ENCODE measurements around the gene COMT. TPM values are rescaled to one million over a fixed set of nuclear protein-coding genes. Genes with fewer than 3 reads are reported as not detected.

COMT gene
- total RNA-seq, 1 experiment from 2014 or later: 30.8 TPM

DNA sequence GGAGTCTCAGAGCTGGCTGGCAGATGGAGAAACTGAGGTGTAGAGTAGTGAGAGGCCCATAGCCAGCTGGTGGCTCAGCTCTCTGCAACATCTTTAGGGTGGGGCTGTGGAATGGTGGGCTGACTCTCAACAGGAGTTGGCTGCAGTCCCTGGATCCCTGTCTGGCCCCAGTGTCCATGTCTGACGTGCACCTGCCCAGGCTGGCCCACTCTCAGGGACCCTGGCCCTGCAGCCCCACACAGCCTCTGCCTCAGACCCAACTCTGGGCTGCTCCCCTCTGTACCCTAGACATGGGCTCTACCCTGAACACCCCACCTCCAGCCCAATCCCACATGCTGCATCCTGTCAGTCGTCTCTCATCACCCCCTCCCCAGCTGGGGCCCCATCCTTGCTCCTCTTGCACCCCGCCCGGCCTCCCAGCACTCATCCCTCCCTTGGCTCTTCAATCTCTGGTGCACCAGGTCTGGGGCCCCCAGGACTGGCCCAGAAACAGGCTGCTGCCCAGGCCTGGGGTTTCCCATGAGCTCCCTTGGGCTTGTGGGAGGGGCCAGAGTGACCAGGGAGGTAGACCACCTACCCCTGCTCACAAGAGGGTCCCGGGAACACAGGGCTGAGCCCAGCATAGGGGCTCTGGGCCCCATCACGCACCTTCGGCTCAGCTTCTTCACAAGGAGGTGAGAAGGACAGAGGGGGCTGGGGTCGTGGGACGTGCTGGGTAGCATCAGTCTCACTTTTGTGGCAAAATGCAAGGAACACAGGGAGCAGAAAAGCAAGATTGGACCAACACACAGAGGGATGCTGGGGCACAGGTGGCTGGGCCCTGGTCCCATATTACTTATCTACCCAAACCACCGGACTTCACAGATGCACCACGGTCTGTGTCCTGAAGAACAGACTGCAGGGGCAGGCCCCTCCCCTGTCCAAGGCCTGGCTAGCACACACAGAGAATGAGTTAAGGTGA is 43.6 kb downstream of the COMT start (continued):
- TF ChIP-seq, protein P1, sequence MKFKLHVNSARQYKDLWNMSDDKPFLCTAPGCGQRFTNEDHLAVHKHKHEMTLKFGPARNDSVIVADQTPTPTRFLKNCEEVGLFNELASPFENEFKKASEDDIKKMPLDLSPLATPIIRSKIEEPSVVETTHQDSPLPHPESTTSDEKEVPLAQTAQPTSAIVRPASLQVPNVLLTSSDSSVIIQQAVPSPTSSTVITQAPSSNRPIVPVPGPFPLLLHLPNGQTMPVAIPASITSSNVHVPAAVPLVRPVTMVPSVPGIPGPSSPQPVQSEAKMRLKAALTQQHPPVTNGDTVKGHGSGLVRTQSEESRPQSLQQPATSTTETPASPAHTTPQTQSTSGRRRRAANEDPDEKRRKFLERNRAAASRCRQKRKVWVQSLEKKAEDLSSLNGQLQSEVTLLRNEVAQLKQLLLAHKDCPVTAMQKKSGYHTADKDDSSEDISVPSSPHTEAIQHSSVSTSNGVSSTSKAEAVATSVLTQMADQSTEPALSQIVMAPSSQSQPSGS (CRISPR knock-in tag; IDR thresholded peaks at IDR 0.05; ENCODE audit: borderline replicate concordance, low read depth): no peak
- TF ChIP-seq NFATC4 (CRISPR knock-in tag; IDR thresholded peaks at IDR 0.05): no peak
- TF ChIP-seq, protein P2, sequence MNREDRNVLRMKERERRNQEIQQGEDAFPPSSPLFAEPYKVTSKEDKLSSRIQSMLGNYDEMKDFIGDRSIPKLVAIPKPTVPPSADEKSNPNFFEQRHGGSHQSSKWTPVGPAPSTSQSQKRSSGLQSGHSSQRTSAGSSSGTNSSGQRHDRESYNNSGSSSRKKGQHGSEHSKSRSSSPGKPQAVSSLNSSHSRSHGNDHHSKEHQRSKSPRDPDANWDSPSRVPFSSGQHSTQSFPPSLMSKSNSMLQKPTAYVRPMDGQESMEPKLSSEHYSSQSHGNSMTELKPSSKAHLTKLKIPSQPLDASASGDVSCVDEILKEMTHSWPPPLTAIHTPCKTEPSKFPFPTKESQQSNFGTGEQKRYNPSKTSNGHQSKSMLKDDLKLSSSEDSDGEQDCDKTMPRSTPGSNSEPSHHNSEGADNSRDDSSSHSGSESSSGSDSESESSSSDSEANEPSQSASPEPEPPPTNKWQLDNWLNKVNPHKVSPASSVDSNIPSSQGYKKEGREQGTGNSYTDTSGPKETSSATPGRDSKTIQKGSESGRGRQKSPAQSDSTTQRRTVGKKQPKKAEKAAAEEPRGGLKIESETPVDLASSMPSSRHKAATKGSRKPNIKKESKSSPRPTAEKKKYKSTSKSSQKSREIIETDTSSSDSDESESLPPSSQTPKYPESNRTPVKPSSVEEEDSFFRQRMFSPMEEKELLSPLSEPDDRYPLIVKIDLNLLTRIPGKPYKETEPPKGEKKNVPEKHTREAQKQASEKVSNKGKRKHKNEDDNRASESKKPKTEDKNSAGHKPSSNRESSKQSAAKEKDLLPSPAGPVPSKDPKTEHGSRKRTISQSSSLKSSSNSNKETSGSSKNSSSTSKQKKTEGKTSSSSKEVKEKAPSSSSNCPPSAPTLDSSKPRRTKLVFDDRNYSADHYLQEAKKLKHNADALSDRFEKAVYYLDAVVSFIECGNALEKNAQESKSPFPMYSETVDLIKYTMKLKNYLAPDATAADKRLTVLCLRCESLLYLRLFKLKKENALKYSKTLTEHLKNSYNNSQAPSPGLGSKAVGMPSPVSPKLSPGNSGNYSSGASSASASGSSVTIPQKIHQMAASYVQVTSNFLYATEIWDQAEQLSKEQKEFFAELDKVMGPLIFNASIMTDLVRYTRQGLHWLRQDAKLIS (CRISPR knock-in tag; IDR thresholded peaks at IDR 0.05; ENCODE audit: borderline replicate concordance): no peak
- TF ChIP-seq GTF2I (CRISPR knock-in tag; conservative IDR thresholded peaks at IDR 0.05): no peak
- TF ChIP-seq NFYB (CRISPR knock-in tag; conservative IDR thresholded peaks at IDR 0.05; ENCODE audit: low read depth): no peak
- no peak for TF ChIP-seq ZNF263 (CRISPR knock-in tag; IDR thresholded peaks at IDR 0.05; ENCODE audit: low read depth)

DNA sequence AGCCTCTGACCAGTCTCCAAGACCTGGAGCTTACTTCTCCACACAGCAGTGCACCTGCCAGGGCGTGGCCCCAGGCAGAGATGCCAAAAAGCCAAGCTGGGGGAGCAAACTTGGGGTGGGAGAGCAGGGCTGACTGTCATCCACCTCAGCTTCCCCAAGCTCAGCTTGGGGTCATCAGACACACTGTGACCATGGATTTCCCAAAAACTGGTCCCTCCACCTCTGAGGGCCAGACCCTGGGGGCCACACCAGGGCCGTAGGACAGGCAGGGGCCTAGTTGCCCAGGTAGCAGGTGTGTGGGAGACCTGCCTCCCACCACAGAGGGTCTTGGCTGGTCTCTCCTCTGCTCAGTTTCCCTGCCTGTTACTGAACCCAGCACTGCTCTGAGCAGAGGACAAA is 44.4 kb downstream of the COMT start:
- peaks cover 5% of the 10 kb centered on the region; the same call in 1 of the 2 replicates for H3K4me1 Mint-ChIP-seq
- H3K36me3 Mint-ChIP-seq: no peaks in the 10 kb centered on the region
- H3K27me3 Mint-ChIP-seq (ENCODE audit: low read depth): no peaks in the 10 kb centered on the region
- DNase-seq (ENCODE audit: low spot score): no peak
- TF ChIP-seq FOXJ3 (CRISPR knock-in tag; IDR thresholded peaks at IDR 0.05; ENCODE audit: borderline replicate concordance): no peak
- TF ChIP-seq, protein P3, sequence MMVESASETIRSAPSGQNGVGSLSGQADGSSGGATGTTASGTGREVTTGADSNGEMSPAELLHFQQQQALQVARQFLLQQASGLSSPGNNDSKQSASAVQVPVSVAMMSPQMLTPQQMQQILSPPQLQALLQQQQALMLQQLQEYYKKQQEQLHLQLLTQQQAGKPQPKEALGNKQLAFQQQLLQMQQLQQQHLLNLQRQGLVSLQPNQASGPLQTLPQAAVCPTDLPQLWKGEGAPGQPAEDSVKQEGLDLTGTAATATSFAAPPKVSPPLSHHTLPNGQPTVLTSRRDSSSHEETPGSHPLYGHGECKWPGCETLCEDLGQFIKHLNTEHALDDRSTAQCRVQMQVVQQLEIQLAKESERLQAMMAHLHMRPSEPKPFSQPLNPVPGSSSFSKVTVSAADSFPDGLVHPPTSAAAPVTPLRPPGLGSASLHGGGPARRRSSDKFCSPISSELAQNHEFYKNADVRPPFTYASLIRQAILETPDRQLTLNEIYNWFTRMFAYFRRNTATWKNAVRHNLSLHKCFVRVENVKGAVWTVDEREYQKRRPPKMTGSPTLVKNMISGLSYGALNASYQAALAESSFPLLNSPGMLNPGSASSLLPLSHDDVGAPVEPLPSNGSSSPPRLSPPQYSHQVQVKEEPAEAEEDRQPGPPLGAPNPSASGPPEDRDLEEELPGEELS (CRISPR knock-in tag; IDR thresholded peaks at IDR 0.05): 0 out of 2 replicates have a peak, but pooled peaks have one; percentile 38
- H3K9me3 Mint-ChIP-seq: no peaks in the 10 kb centered on the region
- H3K27ac Mint-ChIP-seq: no peak overlapping the region
- no peak for ATAC-seq
- ChIA-PET CTCF (interaction anchor here (0.6 to 1.8 kb wide), 14 partner anchors 11 to 256 kb away, joined by 3 to 23 read pairs (median 4); no protein-coding TSS in a partner anchor), POLR2A (interaction anchor here (0.6 to 1.0 kb wide), 5 partner anchors 12 to 132 kb away, joined by 3 to 6 read pairs (median 4); no protein-coding TSS in a partner anchor)
- H3K4me3 Mint-ChIP-seq: peak overlapping the region; percentile 70

DNA sequence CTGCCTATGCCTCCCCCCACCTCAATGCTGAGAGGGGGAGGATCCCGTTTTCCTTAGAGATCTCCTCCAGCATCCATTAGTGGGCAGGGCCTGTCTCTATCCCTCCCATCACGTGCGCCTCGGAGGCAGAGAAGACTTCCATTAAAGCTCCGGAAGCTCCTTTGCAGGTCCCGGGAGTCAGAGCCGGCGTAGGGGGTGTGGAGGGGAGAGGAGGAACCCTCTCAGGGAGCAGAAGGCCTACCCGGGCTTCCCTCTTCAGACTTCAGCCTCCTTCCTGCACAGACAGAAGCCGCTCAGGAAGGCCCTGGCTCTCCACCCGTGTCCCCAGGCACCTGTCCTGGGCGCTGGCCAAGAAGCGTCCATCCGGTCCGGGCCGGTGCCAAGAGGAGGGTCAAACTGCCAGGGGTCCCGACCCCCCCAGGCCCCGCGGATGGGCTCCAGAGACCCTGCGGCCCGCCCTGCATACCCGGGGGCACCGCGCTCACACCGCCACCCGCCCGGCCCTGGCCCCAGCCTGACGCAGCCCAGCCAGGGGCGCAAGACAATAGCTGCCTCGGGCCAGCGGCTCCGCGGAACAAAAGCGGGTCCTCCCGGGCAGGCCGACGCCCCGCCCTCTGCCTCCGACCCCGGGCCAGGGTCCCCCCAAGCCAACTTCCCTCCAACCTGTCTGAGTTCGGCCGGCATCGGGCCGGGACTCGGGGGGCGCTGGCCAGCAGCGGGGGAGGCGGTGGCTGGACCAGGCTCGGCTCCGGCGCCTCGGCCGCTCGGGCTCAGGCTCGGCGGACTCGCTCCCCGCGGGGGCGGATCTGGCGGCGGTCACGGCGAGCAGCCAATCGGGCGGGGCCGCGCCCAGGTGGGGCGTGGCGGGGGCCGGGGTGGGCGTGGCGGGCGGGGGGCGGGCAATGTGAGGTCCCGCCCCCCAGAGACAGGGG is 45.1 kb downstream of the COMT start:
- Mint-ChIP-seq H3K4me3 (peak overlapping the region; percentile 70), H3K27me3 (ENCODE audit: low read depth) (no peaks in the 10 kb centered on the region), H3K27ac (no peak overlapping the region), H3K36me3 (no peaks in the 10 kb centered on the region), H3K9me3 (no peaks in the 10 kb centered on the region), H3K4me1 (peaks cover 5% of the 10 kb centered on the region; the same call in 1 of the 2 replicates)
- CTCF ChIA-PET: interaction anchor here (0.6 to 1.8 kb wide), 14 partner anchors 11 to 256 kb away, joined by 3 to 23 read pairs (median 4); no protein-coding TSS in a partner anchor
- ATAC-seq: peak; percentile 82
- peak; percentile 83 for DNase-seq (ENCODE audit: low spot score)
- POLR2A ChIA-PET: interaction anchor here (0.6 to 1.0 kb wide), 5 partner anchors 12 to 131 kb away, joined by 3 to 6 read pairs (median 4); no protein-coding TSS in a partner anchor
- peak; percentile 74 for TF ChIP-seq SP1 (CRISPR knock-in tag; conservative IDR thresholded peaks at IDR 0.05)
- 0 out of 2 replicates have a peak, but pooled peaks have one; percentile 25 for TF ChIP-seq NFYB (CRISPR knock-in tag; conservative IDR thresholded peaks at IDR 0.05; ENCODE audit: low read depth)
- TF ChIP-seq, protein P2 (CRISPR knock-in tag; IDR thresholded peaks at IDR 0.05; ENCODE audit: borderline replicate concordance): no peak
- no peak for TF ChIP-seq NR2C2 (CRISPR knock-in tag; IDR thresholded peaks at IDR 0.05)
- TF ChIP-seq ESRRA (CRISPR knock-in tag; IDR thresholded peaks at IDR 0.05; ENCODE audit: borderline replicate concordance): peak; percentile 44; the same call in 1 of the 2 replicates
- TF ChIP-seq, protein P4, sequence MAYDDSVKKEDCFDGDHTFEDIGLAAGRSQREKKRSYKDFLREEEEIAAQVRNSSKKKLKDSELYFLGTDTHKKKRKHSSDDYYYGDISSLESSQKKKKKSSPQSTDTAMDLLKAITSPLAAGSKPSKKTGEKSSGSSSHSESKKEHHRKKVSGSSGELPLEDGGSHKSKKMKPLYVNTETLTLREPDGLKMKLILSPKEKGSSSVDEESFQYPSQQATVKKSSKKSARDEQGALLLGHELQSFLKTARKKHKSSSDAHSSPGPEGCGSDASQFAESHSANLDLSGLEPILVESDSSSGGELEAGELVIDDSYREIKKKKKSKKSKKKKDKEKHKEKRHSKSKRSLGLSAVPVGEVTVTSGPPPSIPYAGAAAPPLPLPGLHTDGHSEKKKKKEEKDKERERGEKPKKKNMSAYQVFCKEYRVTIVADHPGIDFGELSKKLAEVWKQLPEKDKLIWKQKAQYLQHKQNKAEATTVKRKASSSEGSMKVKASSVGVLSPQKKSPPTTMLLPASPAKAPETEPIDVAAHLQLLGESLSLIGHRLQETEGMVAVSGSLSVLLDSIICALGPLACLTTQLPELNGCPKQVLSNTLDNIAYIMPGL (CRISPR knock-in tag; IDR thresholded peaks at IDR 0.05): peak; percentile 82
- 0 out of 2 replicates have a peak, but pooled peaks have one; percentile 13 for TF ChIP-seq ETV6 (CRISPR knock-in tag; IDR thresholded peaks at IDR 0.05)
- TF ChIP-seq, protein P5, sequence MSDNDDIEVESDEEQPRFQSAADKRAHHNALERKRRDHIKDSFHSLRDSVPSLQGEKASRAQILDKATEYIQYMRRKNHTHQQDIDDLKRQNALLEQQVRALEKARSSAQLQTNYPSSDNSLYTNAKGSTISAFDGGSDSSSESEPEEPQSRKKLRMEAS (CRISPR knock-in tag; IDR thresholded peaks at IDR 0.05): peak; percentile 74

All from WTC11 (cell line).